AG10803 (cell line): ENCODE data around the gene SBK1.

Experiments used
- DNase-seq: peaks from one replicate; pipeline ENCODE4 v3.0.0; 2010; ENCODE audit warnings: low read depth
- H3K4me3 ChIP-seq: 2 replicates; pipeline ENCODE4 v1.5.1; 2011; ENCODE audit warnings: mild to moderate bottlenecking, low read length, control low read depth
- CTCF ChIP-seq: conservative IDR thresholded peaks from 2 replicates; pipeline ENCODE4 v1.5.1; 2011; ENCODE audit warnings: mild to moderate bottlenecking, low read length, control low read depth, inconsistent platforms

Gene SBK1

GRCh38 chr16:28307936-28308335 lies 15.6 kb downstream of the SBK1 start:
- H3K4me3 ChIP-seq, result no peak overlapping the region
- no peak for DNase-seq
- TF ChIP-seq CTCF, result no peak

GRCh38 chr16:28308794-28309584 lies 16.7 kb downstream of the SBK1 start:
- no peak for DNase-seq
- no peak for TF ChIP-seq CTCF

GRCh38 chr16:28309811-28310311 lies 17.5 kb downstream of the SBK1 start:
- DNase-seq, result no peak
- TF ChIP-seq CTCF, result no peak
- H3K4me3 ChIP-seq, result no peak overlapping the region

More at GRCh38 chr16:28308794-28309584, 16.7 kb downstream of the SBK1 start:
- no peak overlapping the region for H3K4me3 ChIP-seq

- no peak for DNase-seq
- no peak overlapping the region for H3K4me3 ChIP-seq
- TF ChIP-seq CTCF, result no peak
These were observed 18.5 kb downstream of the SBK1 start for GRCh38 chr16:28310796-28311195.

GRCh38 chr16:28311413-28311812 lies 19.1 kb downstream of the SBK1 start:
- H3K4me3 ChIP-seq, result no peak overlapping the region
- DNase-seq, result no peak
- no peak for TF ChIP-seq CTCF

GRCh38 chr16:28311913-28312312 lies 19.6 kb downstream of the SBK1 start:
- H3K4me3 ChIP-seq, result no peak overlapping the region
- no peak for DNase-seq

More at GRCh38 chr16:28311913-28312312, 19.6 kb downstream of the SBK1 start:
- TF ChIP-seq CTCF, result no peak
